Activated CD8-positive, alpha-beta T cell treated with anti-CD3 and anti-CD28 coated beads for 36 hours (primary cell): ENCODE measurements around the gene MYO5C. TPM values are rescaled to one million over a fixed set of nuclear protein-coding genes. Genes with fewer than 3 reads are reported as not detected.

ENCODE experiments used
- ATAC-seq: fragments of 200-7000 bp; cut with Tn5 transposase; one replicate; pipeline ENCODE4 v1.10.0; 2021; ENCODE audit warnings: mild to moderate bottlenecking, moderate library complexity
- CTCF ChIA-PET: fragments of 350-600 bp; sonication (Branson Sonifier 250); formaldehyde crosslinking; loops from one replicate; lab custom pipeline; 2021; ENCODE audit warnings: antibody characterized with exemption; lab: Charles Lee
- POLR2A ChIA-PET: fragments of 350-600 bp; sonication (Branson Sonifier 250); formaldehyde crosslinking; loops from one replicate; lab custom pipeline; 2021; ENCODE audit warnings: antibody characterized with exemption; lab: Charles Lee
- DNase-seq: peaks from one replicate; pipeline ENCODE4 v3.0.0-alpha.2; 2020
- H3K27ac Mint-ChIP-seq: one replicate; pipeline ENCODE4 v1.8.0; 2021; ENCODE audit warnings: mild to moderate bottlenecking, mixed read lengths
- H3K27me3 Mint-ChIP-seq: one replicate; pipeline ENCODE4 v1.8.0; 2021; ENCODE audit warnings: mixed read lengths
- H3K36me3 Mint-ChIP-seq: one replicate; pipeline ENCODE4 v1.8.0; 2021; ENCODE audit warnings: low read depth, mixed read lengths
- H3K4me1 Mint-ChIP-seq: one replicate; pipeline ENCODE4 v1.8.0; 2021; ENCODE audit warnings: low read depth, mixed read lengths
- H3K4me3 Mint-ChIP-seq: one replicate; pipeline ENCODE4 v1.8.0; 2021; ENCODE audit warnings: mild to moderate bottlenecking, moderate library complexity, mixed read lengths
- H3K9me3 Mint-ChIP-seq: one replicate; pipeline ENCODE4 v1.8.0; 2021; ENCODE audit warnings: mixed read lengths
- intact Hi-C: fragments of 100-400 bp; cut with micrococcal nuclease; formaldehyde crosslinking; loops from one replicate; pipeline ENCODE4 v1.10.0; 2022
- total RNA-seq, 2 experiments: library from RNA; stranded (reverse); gene quantifications; one replicate each; pipeline ENCODE4 v1.2.3, GENCODE V29; 2021
- TF ChIP-seq, protein P1 (sequence below): fragments of 200-600 bp; IDR thresholded peaks from one replicate; pipeline ENCODE4 v1.8.0; 2022; ENCODE audit warnings: antibody characterized with exemption, mild to moderate bottlenecking

The MYO5C gene
- total RNA-seq, 2 experiments from 2014 or later: 1.3 to 1.9 TPM

DNA sequence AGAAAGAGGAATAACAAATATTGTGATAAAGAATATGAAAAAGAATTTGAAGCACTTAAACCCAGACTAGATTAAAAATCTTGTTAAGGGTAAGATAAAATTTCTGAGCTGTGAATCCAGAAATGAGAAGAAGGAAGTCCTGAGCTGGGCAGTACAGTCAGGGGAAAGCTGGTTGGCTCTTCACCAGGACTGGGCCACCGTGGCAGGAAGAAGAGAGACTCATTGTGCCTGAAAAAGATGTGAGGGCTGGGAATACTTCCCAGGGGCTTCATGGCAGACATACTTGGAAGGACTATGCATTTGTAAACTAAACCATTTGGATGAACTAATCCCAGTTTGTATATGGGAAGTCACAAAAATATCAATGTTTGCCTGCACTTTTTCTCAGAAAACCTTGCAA lies 28.5 kb upstream of the MYO5C start:
- Mint-ChIP-seq H3K27me3 (no peaks in the 10 kb centered on the region), H3K27ac (no peak overlapping the region), H3K4me3 (no peak overlapping the region), H3K9me3 (no peaks in the 10 kb centered on the region), H3K4me1 (no peaks in the 10 kb centered on the region), H3K36me3 (peaks cover 19% of the 10 kb centered on the region)
- DNase-seq (no peak), ATAC-seq (no peak)
- ChIA-PET POLR2A (interaction anchor here (1.1 kb wide), 1 partner anchor 11 kb away, joined by 3 read pairs; no protein-coding TSS in a partner anchor), CTCF (interaction anchor here (0.7 to 1.4 kb wide), 3 partner anchors 67 to 414 kb away, joined by 4 to 5 read pairs (median 4); no protein-coding TSS in a partner anchor)
- intact Hi-C loops: no loop called here
- TF ChIP-seq, protein P1, sequence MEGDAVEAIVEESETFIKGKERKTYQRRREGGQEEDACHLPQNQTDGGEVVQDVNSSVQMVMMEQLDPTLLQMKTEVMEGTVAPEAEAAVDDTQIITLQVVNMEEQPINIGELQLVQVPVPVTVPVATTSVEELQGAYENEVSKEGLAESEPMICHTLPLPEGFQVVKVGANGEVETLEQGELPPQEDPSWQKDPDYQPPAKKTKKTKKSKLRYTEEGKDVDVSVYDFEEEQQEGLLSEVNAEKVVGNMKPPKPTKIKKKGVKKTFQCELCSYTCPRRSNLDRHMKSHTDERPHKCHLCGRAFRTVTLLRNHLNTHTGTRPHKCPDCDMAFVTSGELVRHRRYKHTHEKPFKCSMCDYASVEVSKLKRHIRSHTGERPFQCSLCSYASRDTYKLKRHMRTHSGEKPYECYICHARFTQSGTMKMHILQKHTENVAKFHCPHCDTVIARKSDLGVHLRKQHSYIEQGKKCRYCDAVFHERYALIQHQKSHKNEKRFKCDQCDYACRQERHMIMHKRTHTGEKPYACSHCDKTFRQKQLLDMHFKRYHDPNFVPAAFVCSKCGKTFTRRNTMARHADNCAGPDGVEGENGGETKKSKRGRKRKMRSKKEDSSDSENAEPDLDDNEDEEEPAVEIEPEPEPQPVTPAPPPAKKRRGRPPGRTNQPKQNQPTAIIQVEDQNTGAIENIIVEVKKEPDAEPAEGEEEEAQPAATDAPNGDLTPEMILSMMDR: no peak

DNA sequence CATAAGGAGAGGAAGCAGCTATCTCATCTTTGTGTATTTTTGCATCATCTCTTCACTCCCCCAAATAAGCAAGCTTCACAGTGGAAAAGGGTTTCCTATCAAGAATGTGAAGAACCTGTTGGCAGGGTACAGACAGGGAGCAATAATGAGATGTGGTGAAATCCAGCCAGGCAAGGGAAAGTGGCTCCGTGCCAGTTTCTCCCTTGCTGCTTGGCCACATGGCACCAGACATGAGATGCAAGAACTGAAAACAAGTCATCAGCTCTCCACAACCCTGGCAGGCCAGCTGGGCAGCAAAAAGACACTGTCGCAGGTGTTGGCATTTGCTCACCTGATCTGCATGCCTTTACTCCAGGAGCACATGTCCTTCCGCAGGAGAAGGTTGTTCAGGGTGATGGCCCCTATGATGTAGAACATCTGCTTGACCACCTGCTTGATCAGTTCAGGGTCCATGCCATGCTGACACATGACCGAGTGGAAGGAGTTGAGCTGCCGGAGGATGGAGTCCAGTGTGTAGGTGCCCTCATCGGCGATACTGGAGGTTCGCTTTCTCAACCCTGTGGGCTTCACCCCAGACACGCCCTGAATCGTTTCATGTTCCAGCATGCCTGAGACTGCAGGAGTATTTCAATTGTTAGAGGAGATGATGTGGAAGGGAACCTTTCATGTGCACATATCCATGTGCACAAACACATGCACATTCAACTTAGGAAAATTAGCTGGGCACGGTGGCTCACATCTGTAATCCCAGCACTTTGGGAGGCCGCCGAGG lies 23.3 kb upstream of the MYO5C start:
- no peak for DNase-seq
- ATAC-seq: no peak
- Mint-ChIP-seq H3K27ac (no peak overlapping the region), H3K36me3 (peaks cover 21% of the 10 kb centered on the region), H3K9me3 (no peaks in the 10 kb centered on the region), H3K27me3 (no peaks in the 10 kb centered on the region), H3K4me1 (no peaks in the 10 kb centered on the region), H3K4me3 (no peak overlapping the region)
- CTCF ChIA-PET: interaction anchor here (0.7 to 2.3 kb wide), 4 partner anchors 9 to 62 kb away, joined by 3 to 7 read pairs (median 4); no protein-coding TSS in a partner anchor
- TF ChIP-seq, protein P1: no peak
- intact Hi-C loops: no loop called here
- POLR2A ChIA-PET: no interaction called here

DNA sequence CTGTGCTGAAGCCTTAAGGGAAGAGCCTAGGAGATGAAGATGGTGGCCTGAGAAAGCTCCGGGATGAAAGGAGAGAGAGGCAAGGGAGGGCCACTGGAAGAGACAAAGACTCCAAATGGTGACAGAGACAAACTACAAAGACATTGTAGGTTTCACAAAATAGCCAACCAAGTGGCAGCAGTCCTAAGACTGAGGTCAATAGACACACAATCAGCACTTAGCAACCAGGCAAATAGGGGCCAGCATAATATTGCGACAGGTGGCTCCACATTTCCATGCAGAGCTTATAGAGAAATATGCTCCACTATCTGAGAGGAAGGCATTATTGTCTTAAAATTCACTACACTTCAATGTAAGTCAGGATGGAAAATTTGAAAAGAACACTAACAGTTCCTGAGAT lies 22.1 kb upstream of the MYO5C start:
- ChIA-PET POLR2A (no interaction called here), CTCF (interaction anchor here (1.1 to 2.3 kb wide), 5 partner anchors 8 to 414 kb away, joined by 3 to 7 read pairs (median 4); no protein-coding TSS in a partner anchor)
- ATAC-seq (no peak), DNase-seq (no peak)
- no peaks in the 10 kb centered on the region for H3K27me3 Mint-ChIP-seq
- H3K9me3 Mint-ChIP-seq: no peaks in the 10 kb centered on the region
- intact Hi-C loops: no loop called here
- no peak overlapping the region for H3K4me3 Mint-ChIP-seq
- TF ChIP-seq, protein P1: no peak
- H3K36me3 Mint-ChIP-seq: peaks cover 21% of the 10 kb centered on the region
- no peaks in the 10 kb centered on the region for H3K4me1 Mint-ChIP-seq
- no peak overlapping the region for H3K27ac Mint-ChIP-seq

DNA sequence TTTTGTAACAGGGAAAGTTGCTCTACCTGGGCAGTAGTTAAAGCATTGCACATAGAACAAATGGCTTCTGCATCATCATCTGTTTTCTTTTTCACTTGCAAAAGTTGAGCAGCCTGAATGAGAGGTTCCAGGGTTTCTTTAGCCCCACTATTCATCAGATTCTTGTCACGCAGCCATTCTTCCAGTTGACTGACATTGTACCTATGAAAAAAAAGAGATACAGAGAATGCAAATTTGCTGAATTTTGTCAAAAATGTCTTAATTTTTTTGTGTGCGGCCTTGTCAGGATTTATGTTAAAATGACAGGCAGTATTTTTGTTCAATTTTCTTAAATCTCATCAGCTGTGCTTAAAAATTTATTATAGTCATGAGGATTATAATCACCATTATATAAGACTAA lies 21.4 kb upstream of the MYO5C start:
- DNase-seq (no peak), ATAC-seq (no peak)
- TF ChIP-seq, protein P1: no peak
- Mint-ChIP-seq H3K9me3 (no peaks in the 10 kb centered on the region), H3K36me3 (peaks cover 21% of the 10 kb centered on the region), H3K4me1 (no peaks in the 10 kb centered on the region), H3K27ac (no peak overlapping the region), H3K4me3 (no peak overlapping the region), H3K27me3 (no peaks in the 10 kb centered on the region)
- CTCF ChIA-PET: interaction anchor here (1.2 to 2.3 kb wide), 4 partner anchors 11 to 415 kb away, joined by 3 to 7 read pairs (median 4); no protein-coding TSS in a partner anchor
- POLR2A ChIA-PET: no interaction called here
- intact Hi-C loops: no loop called here

DNA sequence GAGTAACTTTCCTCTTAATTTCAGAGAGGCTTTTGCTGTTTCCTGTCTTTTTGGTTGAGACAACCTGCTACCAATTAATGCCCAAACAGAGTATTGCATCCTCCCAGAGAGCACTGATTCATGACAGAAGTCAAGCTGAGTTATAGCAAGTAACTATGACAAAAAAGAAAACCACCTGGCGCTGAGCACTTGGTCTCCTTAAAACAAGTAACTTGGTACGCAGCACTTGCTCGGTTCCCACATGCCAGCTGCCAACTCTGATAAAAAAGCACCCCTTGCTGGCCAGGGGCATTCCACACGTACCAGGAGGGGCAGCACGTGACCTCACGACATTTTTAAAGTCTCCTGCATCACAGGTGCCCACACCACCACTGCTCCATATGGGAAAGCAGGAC lies 13.5 kb upstream of the MYO5C start:
- no peak for ATAC-seq
- H3K27me3 Mint-ChIP-seq: no peaks in the 10 kb centered on the region
- no peak overlapping the region for H3K4me3 Mint-ChIP-seq
- ChIA-PET POLR2A (interaction anchor here (1.4 kb wide), 1 partner anchor 17 kb away, joined by 3 read pairs; no protein-coding TSS in a partner anchor), CTCF (interaction anchor here (1.0 to 1.8 kb wide), 3 partner anchors 9 to 53 kb away, joined by 3 to 5 read pairs (median 3); no protein-coding TSS in a partner anchor)
- DNase-seq: no peak
- TF ChIP-seq, protein P1: no peak
- H3K4me1 Mint-ChIP-seq: no peaks in the 10 kb centered on the region
- intact Hi-C loops: no loop called here
- H3K9me3 Mint-ChIP-seq: no peaks in the 10 kb centered on the region
- peaks cover 5% of the 10 kb centered on the region for H3K36me3 Mint-ChIP-seq
- H3K27ac Mint-ChIP-seq: no peak overlapping the region
